H1 (cell line): ENCODE measurements around the gene TBX18. TPM values are rescaled to one million over a fixed set of nuclear protein-coding genes. Genes with fewer than 3 reads are reported as not detected.

ENCODE experiments used
- HDAC2 ChIP-seq, 2 experiments: fragments of 300-600 bp in 1 of 2; sonication (generic) in 1 of 2; IDR thresholded peaks; 2 replicates each; pipeline ENCODE4 v1.6.1; 2011 to 2012; ENCODE audit warnings: low read depth in 2 of 2, low read length in 2 of 2, mild to moderate bottlenecking in 2 of 2, moderate library complexity in 2 of 2, borderline replicate concordance in 1 of 2, inconsistent platforms in 1 of 2
- PHF8 ChIP-seq: fragments of 200-600 bp; sonication (generic); conservative IDR thresholded peaks from 2 replicates; pipeline ENCODE4 v1.7.1; 2012; ENCODE audit warnings: low read depth, mild to moderate bottlenecking, inconsistent platforms, low read length, moderate library complexity
- polyA plus RNA-seq, 7 experiments: library from polyadenylated mRNA; depleted of rRNA in 3 of 7; stranded (reverse) in 5 of 7; unstranded in 2 of 7; fragments of >200 nt in 5 of 7; fragments of 200-250 nt in 2 of 7; gene quantifications; 1 replicate in 5 of 7; 2 replicates in 1 of 7; 4 replicates in 1 of 7; pipeline versions ENCODE4 v1.2.1 to v1.2.3, GENCODE V29; 2011 to 2013; ENCODE audit warnings: missing spikeins in 2 of 7, mixed read lengths in 2 of 7
- total RNA-seq: library from RNA; stranded (reverse); fragmentation: NEBNext Ultra II Directional; extraction: Animal tissue kit (Norgen Biotek cat#: 25700); gene quantifications from 2 replicates; pipeline ENCODE4 v1.2.1, GENCODE V29; 2021

TBX18 gene
- total and polyA plus RNA-seq, 2 of the 8 experiments (the other 6 are each of a cell fraction or from before 2014, with no cell fraction given): 0.02 TPM; not detected in 1

GRCh38 chr6:84776392-84776791 lies 12.0 kb upstream of the TBX18 start (continued):
- TF ChIP-seq PHF8 (no peak), HDAC2 (IDR thresholded peaks at IDR 0.05; ENCODE audit: borderline replicate concordance in 1 of 2, low read depth in 2 of 2, low read length in 2 of 2) (no peak)
